Muscle of leg (tissue), 11 donors: Measurements from ENCODE around the gene SNRPA. TPM values are rescaled to one million over a fixed set of nuclear protein-coding genes. Genes with fewer than 3 reads are reported as not detected.
"Not testable (repeated sequence)": the region's sequence is repeated elsewhere in the genome, so short reads cannot be mapped to it uniquely, and the experiment has no call there.

ENCODE experiments used
- DNase-seq: peaks from one replicate; pipeline ENCODE4 v3.0.0; 2013
- H3K27ac ChIP-seq: one replicate; pipeline ENCODE4 v1.5.1; 2013; ENCODE audit warnings: mild to moderate bottlenecking, low read length, control low read depth
- H3K27me3 ChIP-seq: one replicate; pipeline ENCODE4 v1.6.1; 2013; ENCODE audit warnings: low read length; ENCODE audit not compliant: control insufficient read depth, insufficient read depth
- H3K36me3 ChIP-seq: one replicate; pipeline ENCODE4 v1.6.1; 2013; ENCODE audit warnings: low read length; ENCODE audit not compliant: control insufficient read depth, insufficient read depth
- H3K4me1 ChIP-seq: one replicate; pipeline ENCODE4 v1.6.1; 2013; ENCODE audit warnings: low read length; ENCODE audit not compliant: control insufficient read depth, insufficient read depth
- H3K4me3 ChIP-seq: one replicate; pipeline ENCODE4 v1.5.1; 2013; ENCODE audit warnings: low read length, control low read depth
- H3K9me3 ChIP-seq: replicated peaks from 2 replicates; pipeline ENCODE4 v1.6.1; 2013; ENCODE audit warnings: low read depth, low read length; ENCODE audit not compliant: control insufficient read depth
- WGBS: methylation state at CpG from one replicate; pipeline ENCODE4 v1.1.5; 2013; ENCODE audit warnings: missing lambda C conversion rate; ENCODE audit not compliant: insufficient coverage; 5-methylcytosine and 5-hydroxymethylcytosine counted together
- polyA plus RNA-seq, 8 donors: library from polyadenylated mRNA; unstranded; fragments of 120-200 nt; gene quantifications; one replicate each; pipeline versions ENCODE4 v1.2.1 to v1.2.3, GENCODE V29; 2013; ENCODE audit warnings: inconsistent platforms in 1 of 8, low replicate concordance in 1 of 8; ENCODE audit not compliant: insufficient read length in 8 of 8, insufficient read depth in 1 of 8
- total RNA-seq: library from RNA; stranded (reverse); fragments of 120-200 nt; gene quantifications from one replicate; pipeline ENCODE4 v1.2.4, GENCODE V29; 2013

The SNRPA gene
- total and polyA plus RNA-seq, 9 donors, result 27.0 to 88.4 (median 73.2) TPM

- peak; percentile 96 for DNase-seq
- H3K9me3 ChIP-seq, result no peaks in the 10 kb centered on the region
- peaks cover 67% of the 10 kb centered on the region for H3K36me3 ChIP-seq
- H3K27me3 ChIP-seq, result peaks cover 3% of the 10 kb centered on the region
- H3K4me3 ChIP-seq, result no peak overlapping the region
- H3K27ac ChIP-seq, result peak overlapping the region; percentile 89
- WGBS, result 1% methylated on average over 10 of the region's 26 CpGs
- H3K4me1 ChIP-seq, result peaks cover 69% of the 10 kb centered on the region
These were observed 55.6 kb downstream of the SNRPA start for GRCh38 chr19:40806423-40807146.

GRCh38 chr19:40807147-40808020 is 56.4 kb downstream of the SNRPA start:
- Histone ChIP-seq H3K4me1 (peaks cover 68% of the 10 kb centered on the region), H3K36me3 (peaks cover 59% of the 10 kb centered on the region), H3K4me3 (no peak overlapping the region), H3K27me3 (peaks cover 8% of the 10 kb centered on the region), H3K9me3 (no peaks in the 10 kb centered on the region), H3K27ac (peak overlapping the region; percentile 56)
- 59% methylated on average over 13 of the region's 18 CpGs for WGBS
- DNase-seq, result peak; percentile 30

GRCh38 chr19:40808021-40808325 is 57.0 kb downstream of the SNRPA start:
- H3K27me3 ChIP-seq, result peaks cover 8% of the 10 kb centered on the region
- H3K27ac ChIP-seq, result no peak overlapping the region
- H3K9me3 ChIP-seq, result no peaks in the 10 kb centered on the region
- H3K4me1 ChIP-seq, result peaks cover 64% of the 10 kb centered on the region
- DNase-seq, result peak; percentile 16
- WGBS, result no CpG with 5 or more reads among the region's 2 CpGs
- peaks cover 56% of the 10 kb centered on the region for H3K36me3 ChIP-seq
- no peak overlapping the region for H3K4me3 ChIP-seq

GRCh38 chr19:40808497-40808896 is 57.5 kb downstream of the SNRPA start:
- Histone ChIP-seq H3K4me1 (peaks cover 62% of the 10 kb centered on the region), H3K27ac (no peak overlapping the region), H3K27me3 (peaks cover 8% of the 10 kb centered on the region), H3K4me3 (no peak overlapping the region), H3K9me3 (no peaks in the 10 kb centered on the region), H3K36me3 (peaks cover 51% of the 10 kb centered on the region)
- 97% methylated on average over 4 of the region's 5 CpGs for WGBS
- DNase-seq, result no peak

- no peak overlapping the region for H3K27ac ChIP-seq
- DNase-seq, result peak; percentile 25
- H3K4me3 ChIP-seq, result no peak overlapping the region
- peaks cover 52% of the 10 kb centered on the region for H3K4me1 ChIP-seq
- peaks cover 14% of the 10 kb centered on the region for H3K27me3 ChIP-seq
- WGBS, result 86% methylated on average over 35 of the region's 39 CpGs
- H3K9me3 ChIP-seq, result no peaks in the 10 kb centered on the region
- peaks cover 42% of the 10 kb centered on the region for H3K36me3 ChIP-seq
These were observed 58.5 kb downstream of the SNRPA start for GRCh38 chr19:40809358-40810086.

GRCh38 chr19:40810160-40810559 is 59.2 kb downstream of the SNRPA start:
- peaks cover 16% of the 10 kb centered on the region for H3K27me3 ChIP-seq
- whole genome bisulfite sequencing, result no CpG with 5 or more reads among the region's 14 CpGs
- H3K4me1 ChIP-seq, result peaks cover 46% of the 10 kb centered on the region
- no peaks in the 10 kb centered on the region for H3K9me3 ChIP-seq
- H3K4me3 ChIP-seq, result peak overlapping the region; percentile 48
- DNase-seq, result no peak
- H3K27ac ChIP-seq, result peak overlapping the region; percentile 80
- peaks cover 35% of the 10 kb centered on the region for H3K36me3 ChIP-seq

- Histone ChIP-seq H3K4me3 (peak overlapping the region; percentile 48), H3K36me3 (peaks cover 32% of the 10 kb centered on the region), H3K27ac (peak overlapping the region; percentile 80), H3K4me1 (peaks cover 42% of the 10 kb centered on the region), H3K27me3 (peaks cover 16% of the 10 kb centered on the region)
- 2% methylated on average over 11 of the region's 65 CpGs for WGBS
- DNase-seq, result peak; percentile 86
- not testable (repeated sequence) for H3K9me3 ChIP-seq
These were observed 59.8 kb downstream of the SNRPA start for GRCh38 chr19:40810649-40811408.

GRCh38 chr19:40811478-40812341 is 60.7 kb downstream of the SNRPA start:
- peak overlapping the region; percentile 48 for H3K4me3 ChIP-seq
- peaks cover 16% of the 10 kb centered on the region for H3K27me3 ChIP-seq
- peak overlapping the region; percentile 80 for H3K27ac ChIP-seq
- 4% methylated on average over 14 of the region's 35 CpGs for WGBS
- peaks cover 33% of the 10 kb centered on the region for H3K4me1 ChIP-seq
- H3K9me3 ChIP-seq, result no peaks in the 10 kb centered on the region
- H3K36me3 ChIP-seq, result peaks cover 28% of the 10 kb centered on the region
- DNase-seq, result peak; percentile 51

DNA sequence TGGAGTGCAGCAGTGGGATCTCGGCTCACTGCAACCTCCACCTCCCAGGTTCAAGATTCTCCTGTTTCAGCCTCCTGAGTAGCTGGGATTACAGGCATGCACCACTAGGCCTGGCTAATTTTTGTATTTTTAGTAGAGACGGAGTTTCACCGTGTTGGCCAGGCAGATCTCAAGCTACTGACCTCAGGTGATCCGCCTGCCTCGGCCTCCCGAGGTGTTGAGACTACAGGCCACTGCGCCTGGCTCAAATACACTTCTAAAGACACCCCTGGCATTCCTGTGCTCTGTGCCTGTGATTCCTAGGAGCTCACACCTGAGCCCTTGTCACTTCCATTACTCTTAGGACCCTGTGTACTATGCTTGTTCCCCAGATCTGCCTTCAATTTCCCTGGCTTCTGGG is 61.6 kb downstream of the SNRPA start:
- not testable (repeated sequence) for DNase-seq, H3K4me3 ChIP-seq, H3K9me3 ChIP-seq, H3K27ac ChIP-seq
- WGBS, result 80% methylated on average over 6 of the region's 7 CpGs
- Histone ChIP-seq H3K4me1 (peaks cover 27% of the 10 kb centered on the region), H3K36me3 (peaks cover 20% of the 10 kb centered on the region), H3K27me3 (peaks cover 16% of the 10 kb centered on the region)
